Panc1 (cell line): ENCODE measurements around the gene HNRNPM. TPM values are rescaled to one million over a fixed set of nuclear protein-coding genes. Genes with fewer than 3 reads are reported as not detected.

Experiments
- ATAC-seq: fragments of 200-7000 bp; cut with Tn5 transposase; 2 replicates; pipeline ENCODE4 v1.9.1; 2020; ENCODE audit warnings: mild to moderate bottlenecking, moderate library complexity
- BruUV-seq: library from RNA; stranded (reverse); fragments of 400-500 nt; replicated peaks from 2 replicates; lab custom pipeline; 2021; lab: Mats Ljungman, UMichigan
- CTCF ChIA-PET: fragments of 300-600 bp; sonication (Branson Sonifier 250); formaldehyde crosslinking; loops from one replicate; lab custom pipeline; 2022; ENCODE audit warnings: antibody characterized with exemption; lab: Charles Lee
- POLR2A ChIA-PET: fragments of 300-600 bp; sonication (Branson Sonifier 250); formaldehyde crosslinking; loops from one replicate; lab custom pipeline; 2022; ENCODE audit warnings: antibody characterized with exemption; lab: Charles Lee
- DNase-seq: peaks from one replicate; pipeline ENCODE4 v3.0.0-alpha.2; 2010; ENCODE audit warnings: low read depth, low spot score
- H3K27ac ChIP-seq: 2 replicates; pipeline ENCODE4 v1.5.1; 2011; ENCODE audit warnings: mild to moderate bottlenecking, low read length, inconsistent platforms
- H3K27me3 ChIP-seq: fragments of 200-500 bp; sonication (Bioruptor generic); 2 replicates; pipeline ENCODE4 v1.6.0; 2014; ENCODE audit warnings: low read length, inconsistent platforms; ENCODE audit not compliant: control insufficient read depth, insufficient read depth
- H3K36me3 ChIP-seq: fragments of 200-500 bp; sonication (Bioruptor generic); 2 replicates; pipeline ENCODE4 v1.5.1; 2014; ENCODE audit warnings: inconsistent platforms, mild to moderate bottlenecking, low read length, moderate library complexity; ENCODE audit not compliant: control insufficient read depth, insufficient read depth
- H3K4me1 ChIP-seq: 2 replicates; pipeline ENCODE4 v1.5.1; 2011; ENCODE audit warnings: inconsistent platforms, mild to moderate bottlenecking, low read length, moderate library complexity; ENCODE audit not compliant: control insufficient read depth, insufficient read depth
- H3K4me3 ChIP-seq, 2 experiments: 2 replicates each; pipeline ENCODE4 v1.5.1; 2011 to 2012; ENCODE audit warnings: low read depth in 2 of 2, low read length in 2 of 2, mild to moderate bottlenecking in 2 of 2, inconsistent platforms in 1 of 2, moderate library complexity in 1 of 2
- H3K9me3 ChIP-seq: fragments of 200-500 bp; sonication (Bioruptor generic); 2 replicates; pipeline ENCODE4 v1.5.1; 2014; ENCODE audit warnings: low read depth, mild to moderate bottlenecking, inconsistent platforms, low read length, moderate library complexity; ENCODE audit not compliant: control insufficient read depth, insufficient read depth
- POLR2AphosphoS5 ChIP-seq: IDR thresholded peaks from 2 replicates; pipeline ENCODE4 v1.6.1; 2012; ENCODE audit warnings: mild to moderate bottlenecking, low read depth, low read length, moderate library complexity
- SIN3A ChIP-seq: IDR thresholded peaks from 2 replicates; pipeline ENCODE4 v1.6.1; 2012; ENCODE audit warnings: low read depth, mild to moderate bottlenecking, low read length, moderate library complexity, borderline replicate concordance; ENCODE audit not compliant: insufficient read depth
- TCF7L2 ChIP-seq: IDR thresholded peaks from 2 replicates; pipeline ENCODE4 v1.6.1; 2011; ENCODE audit warnings: mild to moderate bottlenecking, low read depth, low read length, inconsistent platforms
- in situ Hi-C: cut with HindIII; loops from 2 replicates; pipeline ENCODE4 v1.10.0; 2016; ENCODE audit warnings: low sequenced_read_pairs, low pct_unique_long_range_greater_than_20kb
- intact Hi-C: fragments of 100-400 bp; cut with micrococcal nuclease; formaldehyde crosslinking; loops from one replicate; pipeline ENCODE4 v1.10.0; 2022; ENCODE audit not compliant: unreplicated experiment
- total RNA-seq: library from RNA; stranded (reverse); gene quantifications from one replicate; pipeline ENCODE4 v1.2.1, GENCODE V29; 2021; ENCODE audit not compliant: unreplicated experiment
- TF ChIP-seq, protein P1 (sequence below): fragments of 450-650 bp; IDR thresholded peaks from 2 replicates; pipeline ENCODE4 v1.5.1; 2017; ENCODE audit warnings: mild to moderate bottlenecking
- TF ChIP-seq, protein P2 (sequence below), 2 experiments: IDR thresholded peaks; 2 replicates each; pipeline ENCODE4 v1.6.1; 2011 to 2012; ENCODE audit warnings: low read depth in 2 of 2, control low read depth in 1 of 2, low read length in 1 of 2, mild to moderate bottlenecking in 1 of 2, moderate library complexity in 1 of 2; ENCODE audit not compliant: insufficient read depth in 1 of 2

Gene HNRNPM
- total RNA-seq, 1 experiment from 2014 or later: 225 TPM

DNA sequence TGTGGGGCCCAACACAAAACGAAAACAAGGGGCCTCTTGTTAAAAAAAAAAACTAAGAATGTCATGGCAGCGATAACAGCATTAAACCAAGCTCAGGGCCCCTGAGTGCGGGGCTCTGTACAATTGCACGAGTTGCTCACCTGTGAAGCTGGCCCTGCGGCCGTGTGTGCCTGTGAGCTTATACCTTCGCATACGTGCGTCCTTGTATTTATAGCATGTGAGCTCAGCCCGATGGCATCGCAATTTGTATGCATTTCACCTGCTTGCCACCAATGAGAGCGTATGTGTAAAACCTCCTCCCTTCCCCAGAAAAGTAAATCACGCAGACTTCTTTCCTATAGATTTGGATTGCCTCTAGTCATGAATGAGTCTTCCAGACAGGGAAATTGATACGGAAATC lies 17.1 kb downstream of the HNRNPM start:
- intact Hi-C loops (no loop called here), in situ Hi-C loops (no loop called here)
- peaks cover 57% of the 10 kb centered on the region for H3K4me1 ChIP-seq
- no peaks in the 10 kb centered on the region for H3K27me3 ChIP-seq
- DNase-seq (no peak), ATAC-seq (no peak)
- no peaks in the 10 kb centered on the region for H3K9me3 ChIP-seq
- TF ChIP-seq TCF7L2: no peak
- TF ChIP-seq, protein P1, sequence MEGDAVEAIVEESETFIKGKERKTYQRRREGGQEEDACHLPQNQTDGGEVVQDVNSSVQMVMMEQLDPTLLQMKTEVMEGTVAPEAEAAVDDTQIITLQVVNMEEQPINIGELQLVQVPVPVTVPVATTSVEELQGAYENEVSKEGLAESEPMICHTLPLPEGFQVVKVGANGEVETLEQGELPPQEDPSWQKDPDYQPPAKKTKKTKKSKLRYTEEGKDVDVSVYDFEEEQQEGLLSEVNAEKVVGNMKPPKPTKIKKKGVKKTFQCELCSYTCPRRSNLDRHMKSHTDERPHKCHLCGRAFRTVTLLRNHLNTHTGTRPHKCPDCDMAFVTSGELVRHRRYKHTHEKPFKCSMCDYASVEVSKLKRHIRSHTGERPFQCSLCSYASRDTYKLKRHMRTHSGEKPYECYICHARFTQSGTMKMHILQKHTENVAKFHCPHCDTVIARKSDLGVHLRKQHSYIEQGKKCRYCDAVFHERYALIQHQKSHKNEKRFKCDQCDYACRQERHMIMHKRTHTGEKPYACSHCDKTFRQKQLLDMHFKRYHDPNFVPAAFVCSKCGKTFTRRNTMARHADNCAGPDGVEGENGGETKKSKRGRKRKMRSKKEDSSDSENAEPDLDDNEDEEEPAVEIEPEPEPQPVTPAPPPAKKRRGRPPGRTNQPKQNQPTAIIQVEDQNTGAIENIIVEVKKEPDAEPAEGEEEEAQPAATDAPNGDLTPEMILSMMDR: no peak
- TF ChIP-seq, protein P2, sequence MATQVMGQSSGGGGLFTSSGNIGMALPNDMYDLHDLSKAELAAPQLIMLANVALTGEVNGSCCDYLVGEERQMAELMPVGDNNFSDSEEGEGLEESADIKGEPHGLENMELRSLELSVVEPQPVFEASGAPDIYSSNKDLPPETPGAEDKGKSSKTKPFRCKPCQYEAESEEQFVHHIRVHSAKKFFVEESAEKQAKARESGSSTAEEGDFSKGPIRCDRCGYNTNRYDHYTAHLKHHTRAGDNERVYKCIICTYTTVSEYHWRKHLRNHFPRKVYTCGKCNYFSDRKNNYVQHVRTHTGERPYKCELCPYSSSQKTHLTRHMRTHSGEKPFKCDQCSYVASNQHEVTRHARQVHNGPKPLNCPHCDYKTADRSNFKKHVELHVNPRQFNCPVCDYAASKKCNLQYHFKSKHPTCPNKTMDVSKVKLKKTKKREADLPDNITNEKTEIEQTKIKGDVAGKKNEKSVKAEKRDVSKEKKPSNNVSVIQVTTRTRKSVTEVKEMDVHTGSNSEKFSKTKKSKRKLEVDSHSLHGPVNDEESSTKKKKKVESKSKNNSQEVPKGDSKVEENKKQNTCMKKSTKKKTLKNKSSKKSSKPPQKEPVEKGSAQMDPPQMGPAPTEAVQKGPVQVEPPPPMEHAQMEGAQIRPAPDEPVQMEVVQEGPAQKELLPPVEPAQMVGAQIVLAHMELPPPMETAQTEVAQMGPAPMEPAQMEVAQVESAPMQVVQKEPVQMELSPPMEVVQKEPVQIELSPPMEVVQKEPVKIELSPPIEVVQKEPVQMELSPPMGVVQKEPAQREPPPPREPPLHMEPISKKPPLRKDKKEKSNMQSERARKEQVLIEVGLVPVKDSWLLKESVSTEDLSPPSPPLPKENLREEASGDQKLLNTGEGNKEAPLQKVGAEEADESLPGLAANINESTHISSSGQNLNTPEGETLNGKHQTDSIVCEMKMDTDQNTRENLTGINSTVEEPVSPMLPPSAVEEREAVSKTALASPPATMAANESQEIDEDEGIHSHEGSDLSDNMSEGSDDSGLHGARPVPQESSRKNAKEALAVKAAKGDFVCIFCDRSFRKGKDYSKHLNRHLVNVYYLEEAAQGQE (IDR thresholded peaks at IDR 0.05; ENCODE audit: insufficient read depth in 1 of 2, low read depth in 2 of 2, low read length in 1 of 2): no peak
- CTCF ChIA-PET: no interaction called here
- peaks cover 33% of the 10 kb centered on the region for H3K36me3 ChIP-seq
- POLR2A ChIA-PET: no interaction called here
- H3K27ac ChIP-seq: no peak overlapping the region
- no TSS peak for BruUV-seq
- no peak overlapping the region for H3K4me3 ChIP-seq

DNA sequence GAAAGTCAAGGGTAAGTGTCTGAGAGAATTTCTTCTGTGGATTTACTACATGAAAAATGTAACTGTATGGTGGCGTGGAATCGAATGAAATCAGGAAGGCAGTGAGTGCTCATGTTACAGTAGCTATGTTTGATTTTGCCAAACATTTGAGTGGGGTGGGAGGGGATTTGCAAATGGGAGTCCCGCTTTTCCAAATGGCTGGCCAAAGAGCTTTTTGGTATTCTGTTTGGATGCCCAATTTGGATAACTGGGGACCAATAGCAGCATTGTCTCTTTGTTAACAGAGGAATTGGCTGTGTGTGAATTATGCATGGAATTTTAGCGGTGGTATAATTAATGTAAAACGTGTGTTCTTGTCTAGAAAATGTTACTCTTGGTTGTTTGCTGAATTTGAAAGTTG lies 17.8 kb downstream of the HNRNPM start:
- Histone ChIP-seq H3K4me3 (no peak overlapping the region), H3K27me3 (no peaks in the 10 kb centered on the region), H3K9me3 (no peaks in the 10 kb centered on the region), H3K4me1 (peaks cover 50% of the 10 kb centered on the region), H3K27ac (peak overlapping the region; percentile 44; the same call in 1 of the 2 replicates), H3K36me3 (peaks cover 38% of the 10 kb centered on the region)
- TF ChIP-seq SIN3A: no peak
- TF ChIP-seq, protein P2 (IDR thresholded peaks at IDR 0.05; ENCODE audit: insufficient read depth in 1 of 2, low read depth in 2 of 2, low read length in 1 of 2): no peak
- no peak for TF ChIP-seq TCF7L2
- TF ChIP-seq, protein P1: no peak
- no peak for TF ChIP-seq POLR2AphosphoS5
- DNase-seq (no peak), ATAC-seq (no peak)
- in situ Hi-C loops (no loop called here), intact Hi-C loops (no loop called here)
- CTCF ChIA-PET: no interaction called here
- POLR2A ChIA-PET: no interaction called here
- BruUV-seq: no TSS peak
